Measurements from ENCODE around the gene SSTR5. TPM values are rescaled to one million over a fixed set of nuclear protein-coding genes. Genes with fewer than 3 reads are reported as not detected.

Gene SSTR5
- total and polyA plus RNA-seq, 8 donors: 0.11 TPM; not detected in 7

DNA sequence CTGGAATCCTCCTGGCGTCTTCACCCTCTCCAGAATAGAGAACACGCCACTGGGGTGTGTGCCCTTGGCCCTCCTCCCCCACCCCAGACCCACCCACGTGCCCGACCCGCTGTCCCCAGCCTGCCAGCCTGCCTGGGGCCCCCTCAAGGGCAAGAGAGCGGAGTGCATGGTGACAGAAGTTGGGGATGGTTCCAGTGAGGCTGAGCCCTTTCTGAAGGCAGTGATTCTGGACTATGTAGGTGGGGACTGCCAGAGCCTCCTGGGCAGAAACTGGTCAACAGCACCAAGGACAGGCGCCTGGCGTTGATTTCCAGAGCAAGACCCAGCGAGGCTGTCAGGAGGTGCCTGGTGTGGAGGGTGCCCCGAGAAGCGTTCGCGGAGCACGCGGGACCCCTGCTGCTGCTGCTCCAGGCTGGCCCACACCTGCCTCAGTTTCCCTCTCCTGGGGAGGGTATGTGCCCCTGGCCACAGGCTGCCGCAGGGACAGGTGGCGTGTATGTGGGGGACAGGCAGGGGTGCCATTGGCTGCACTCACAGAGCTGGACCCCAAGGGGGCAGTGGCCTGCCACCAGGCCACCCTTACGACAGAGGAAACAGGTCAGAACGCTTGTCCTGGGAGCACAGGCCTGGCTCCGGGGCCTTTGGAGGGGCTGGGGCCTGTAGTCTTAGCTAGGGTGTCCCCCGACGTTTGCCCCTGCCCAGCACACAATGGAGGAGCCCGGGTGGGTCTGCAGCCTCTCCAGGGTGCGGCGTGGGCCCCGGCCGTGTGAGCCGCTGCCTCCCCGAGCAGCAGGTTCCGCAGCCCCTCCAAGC lies 1.2 kb downstream of the SSTR5 start:
- intact Hi-C loops (cut with DNase I): no loop called here
- no peak for ATAC-seq
- H3K4me3 ChIP-seq: no peak overlapping the region
- no peaks in the 10 kb centered on the region for H3K9me3 ChIP-seq
- H3K27me3 ChIP-seq: peaks cover 36 to 95% of the 10 kb centered on the region in 2 donors
- no peak for DNase-seq
- no peak for TF ChIP-seq CTCF (IDR thresholded peaks at IDR 0.05)
- H3K27ac ChIP-seq: no peak overlapping the region
- no peaks in the 10 kb centered on the region for H3K4me1 ChIP-seq
- H3K36me3 ChIP-seq: no peaks in the 10 kb centered on the region

DNA sequence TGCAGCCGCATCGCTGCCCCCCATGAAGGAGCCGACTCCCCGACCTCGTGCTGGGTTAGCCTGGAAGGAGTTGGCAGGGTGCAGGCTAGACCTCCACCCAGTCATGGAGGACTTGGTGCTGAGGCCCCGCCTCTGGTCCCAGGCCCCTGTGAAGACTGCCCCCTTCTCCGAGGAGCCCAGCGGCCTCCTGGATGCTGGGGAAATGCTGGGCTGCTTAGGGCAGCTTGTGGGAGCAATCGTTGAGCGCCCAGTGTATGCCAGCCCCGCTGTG lies 1.8 kb downstream of the SSTR5 start:
- no peak for DNase-seq
- Histone ChIP-seq H3K27ac (no peak overlapping the region), H3K4me3 (no peak overlapping the region), H3K4me1 (no peaks in the 10 kb centered on the region), H3K27me3 (peaks cover 36 to 95% of the 10 kb centered on the region in 2 donors), H3K9me3 (no peaks in the 10 kb centered on the region), H3K36me3 (no peaks in the 10 kb centered on the region)
- TF ChIP-seq CTCF (IDR thresholded peaks at IDR 0.05): no peak
- intact Hi-C loops (cut with DNase I): no loop called here
- no peak for ATAC-seq

- Histone ChIP-seq H3K27me3 (peaks cover 26 to 95% of the 10 kb centered on the region in 2 donors), H3K9me3 (no peaks in the 10 kb centered on the region), H3K4me3 (no peak overlapping the region), H3K27ac (no peak overlapping the region), H3K4me1 (no peaks in the 10 kb centered on the region), H3K36me3 (no peaks in the 10 kb centered on the region)
- TF ChIP-seq CTCF (IDR thresholded peaks at IDR 0.05): no peak
- intact Hi-C loops (cut with DNase I): no loop called here
- ATAC-seq (no peak), DNase-seq (no peak)
Measured at GRCh38 chr16:1075546-1075945, 3.0 kb downstream of the SSTR5 start.

DNA sequence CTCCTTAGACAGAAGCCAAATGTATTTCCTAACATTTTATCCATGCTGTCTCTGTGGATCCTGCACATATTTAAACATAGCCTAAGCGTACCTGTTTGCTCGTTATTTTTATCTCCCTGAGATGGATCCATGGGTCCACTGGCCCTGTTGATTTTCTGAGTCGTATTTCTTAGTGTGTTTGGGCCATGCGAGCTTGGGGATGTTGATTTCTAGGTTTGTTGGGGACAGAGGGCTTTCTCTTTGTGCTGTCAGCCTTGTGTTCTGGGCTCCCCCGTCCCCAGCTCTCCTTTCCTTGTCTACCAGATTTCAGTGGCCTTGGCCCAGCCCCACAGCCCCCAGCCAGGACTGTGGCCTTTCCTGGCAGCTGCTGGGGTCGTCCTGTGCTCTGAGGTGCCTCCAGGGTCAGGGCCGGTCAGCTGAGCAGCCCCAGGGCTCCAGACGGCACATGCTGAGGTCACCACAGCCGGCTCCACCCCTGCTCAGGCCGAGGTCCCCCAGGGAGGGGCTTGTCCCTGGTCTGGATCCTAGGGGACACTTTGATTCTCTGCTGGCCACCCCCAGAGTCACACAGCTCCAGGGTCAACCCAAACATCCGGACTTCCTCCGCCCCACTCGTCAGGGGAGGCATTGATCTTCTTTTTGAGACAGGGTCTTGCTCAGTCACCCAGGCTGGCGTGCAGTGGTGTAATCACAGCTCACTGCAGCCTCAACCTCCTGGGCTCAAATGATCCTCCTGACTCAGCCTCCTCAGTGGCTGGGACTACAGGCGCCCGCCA lies 4.4 kb downstream of the SSTR5 start:
- peaks cover 14 to 95% of the 10 kb centered on the region in 2 donors for H3K27me3 ChIP-seq
- ATAC-seq: no peak
- intact Hi-C loops (cut with DNase I): no loop called here

More for the DNA sequence above, 4.4 kb downstream of the SSTR5 start:
- Histone ChIP-seq H3K36me3 (no peaks in the 10 kb centered on the region), H3K4me3 (no peak overlapping the region), H3K4me1 (no peaks in the 10 kb centered on the region), H3K27ac (no peak overlapping the region), H3K9me3 (no peaks in the 10 kb centered on the region)
- TF ChIP-seq CTCF (IDR thresholded peaks at IDR 0.05): no peak
- no peak for DNase-seq
